NT2/D1 (cell line): ENCODE results near the gene RTL10.

ENCODE experiments used
- DNase-seq: peaks from one replicate; pipeline ENCODE4 v3.0.0-alpha.2; 2011; ENCODE audit warnings: low read depth, low spot score
- H3K27me3 ChIP-seq: 2 replicates; pipeline ENCODE4 v1.6.0; 2011; ENCODE audit warnings: mild to moderate bottlenecking; ENCODE audit not compliant: insufficient read length, insufficient read depth
- H3K36me3 ChIP-seq: 2 replicates; pipeline ENCODE4 v1.6.1; 2011; ENCODE audit warnings: mild to moderate bottlenecking, low read length, mixed read lengths; ENCODE audit not compliant: insufficient read depth, insufficient read length
- H3K4me1 ChIP-seq: 2 replicates; pipeline ENCODE4 v1.5.1; 2011; ENCODE audit not compliant: insufficient read depth, insufficient read length
- H3K4me3 ChIP-seq: 2 replicates; pipeline ENCODE4 v1.5.1; 2011; ENCODE audit warnings: low read depth; ENCODE audit not compliant: insufficient read length
- H3K9ac ChIP-seq: 2 replicates; pipeline ENCODE4 v1.6.0; 2011; ENCODE audit warnings: low read depth; ENCODE audit not compliant: insufficient read length
- H3K9me3 ChIP-seq: 2 replicates; pipeline ENCODE4 v1.5.1; 2011; ENCODE audit warnings: mild to moderate bottlenecking, low read length; ENCODE audit not compliant: insufficient read depth
- SUZ12 ChIP-seq: IDR thresholded peaks from 2 replicates; pipeline ENCODE4 v1.6.1; 2011; ENCODE audit not compliant: insufficient read length, insufficient read depth; ENCODE audit errors: extremely low read depth
- YY1 ChIP-seq: IDR thresholded peaks from 2 replicates; pipeline ENCODE4 v1.6.1; 2011; ENCODE audit not compliant: insufficient read length, insufficient read depth
- ZNF274 ChIP-seq: IDR thresholded peaks from 2 replicates; pipeline ENCODE4 v1.6.1; 2011; ENCODE audit warnings: mild to moderate bottlenecking, low read depth, low read length

The RTL10 gene

DNA sequence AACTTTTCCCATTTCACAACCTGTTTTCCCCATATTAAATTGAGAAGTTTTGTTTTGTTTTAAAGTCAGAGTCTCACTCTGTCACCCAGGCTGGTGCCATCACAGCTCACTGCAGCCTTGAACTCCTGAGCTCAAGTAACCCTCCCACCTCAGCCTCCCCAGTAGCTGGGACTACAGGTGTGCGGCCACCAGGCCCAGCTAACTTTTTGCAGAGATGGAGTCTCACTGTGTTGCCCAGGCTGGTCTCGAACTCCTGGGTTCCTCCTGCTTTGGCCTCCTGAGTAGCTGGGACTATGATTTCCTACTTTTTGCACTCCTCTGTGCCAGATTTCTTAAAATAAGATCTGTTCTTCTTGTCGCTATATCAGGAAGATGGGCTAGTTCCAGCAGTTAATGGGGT, 44.9 kb downstream of the RTL10 start:
- TF ChIP-seq SUZ12 (no peak), ZNF274 (no peak), YY1 (no peak)
- Histone ChIP-seq H3K9ac (no peak overlapping the region), H3K36me3 (peaks cover 26% of the 10 kb centered on the region), H3K4me3 (no peak overlapping the region), H3K9me3 (no peaks in the 10 kb centered on the region), H3K27me3 (no peaks in the 10 kb centered on the region), H3K4me1 (peaks cover 14% of the 10 kb centered on the region)
- DNase-seq, result no peak

DNA sequence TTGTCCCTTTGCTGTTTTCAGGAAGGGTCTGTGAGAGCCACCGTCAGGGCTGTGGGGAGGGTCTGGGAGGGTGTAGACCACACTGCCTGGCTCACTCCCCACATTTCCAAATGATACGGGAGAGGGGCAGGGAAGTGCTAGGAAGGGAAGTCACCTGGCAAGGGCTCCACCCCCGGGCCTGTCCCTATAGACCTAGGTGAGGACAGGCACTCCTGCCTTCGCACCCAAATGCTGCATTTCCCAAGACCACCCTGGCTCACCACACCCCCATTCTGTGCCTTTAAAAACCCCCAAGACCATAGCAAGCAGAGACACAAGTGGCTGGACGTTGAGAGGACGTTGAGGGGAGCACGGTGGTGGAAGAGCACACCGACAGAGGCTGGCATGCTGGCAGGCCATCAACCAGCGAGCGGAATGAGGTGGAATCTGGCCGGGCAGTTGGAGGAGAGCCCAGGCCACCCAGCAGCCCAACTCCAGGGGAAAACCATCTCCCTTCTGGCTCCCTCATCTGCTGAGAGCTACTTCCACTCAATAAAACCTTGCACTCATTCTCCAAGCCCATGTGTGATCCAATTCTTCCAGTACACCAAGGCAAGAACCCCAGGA, 45.7 kb downstream of the RTL10 start:
- H3K9me3 ChIP-seq, result no peaks in the 10 kb centered on the region
- peaks cover 14% of the 10 kb centered on the region for H3K4me1 ChIP-seq
- H3K4me3 ChIP-seq, result no peak overlapping the region
- H3K36me3 ChIP-seq, result peaks cover 20% of the 10 kb centered on the region
- H3K9ac ChIP-seq, result no peak overlapping the region
- no peak for TF ChIP-seq SUZ12
- no peak for TF ChIP-seq ZNF274
- no peak for TF ChIP-seq YY1
- DNase-seq, result no peak
- H3K27me3 ChIP-seq, result no peaks in the 10 kb centered on the region

DNA sequence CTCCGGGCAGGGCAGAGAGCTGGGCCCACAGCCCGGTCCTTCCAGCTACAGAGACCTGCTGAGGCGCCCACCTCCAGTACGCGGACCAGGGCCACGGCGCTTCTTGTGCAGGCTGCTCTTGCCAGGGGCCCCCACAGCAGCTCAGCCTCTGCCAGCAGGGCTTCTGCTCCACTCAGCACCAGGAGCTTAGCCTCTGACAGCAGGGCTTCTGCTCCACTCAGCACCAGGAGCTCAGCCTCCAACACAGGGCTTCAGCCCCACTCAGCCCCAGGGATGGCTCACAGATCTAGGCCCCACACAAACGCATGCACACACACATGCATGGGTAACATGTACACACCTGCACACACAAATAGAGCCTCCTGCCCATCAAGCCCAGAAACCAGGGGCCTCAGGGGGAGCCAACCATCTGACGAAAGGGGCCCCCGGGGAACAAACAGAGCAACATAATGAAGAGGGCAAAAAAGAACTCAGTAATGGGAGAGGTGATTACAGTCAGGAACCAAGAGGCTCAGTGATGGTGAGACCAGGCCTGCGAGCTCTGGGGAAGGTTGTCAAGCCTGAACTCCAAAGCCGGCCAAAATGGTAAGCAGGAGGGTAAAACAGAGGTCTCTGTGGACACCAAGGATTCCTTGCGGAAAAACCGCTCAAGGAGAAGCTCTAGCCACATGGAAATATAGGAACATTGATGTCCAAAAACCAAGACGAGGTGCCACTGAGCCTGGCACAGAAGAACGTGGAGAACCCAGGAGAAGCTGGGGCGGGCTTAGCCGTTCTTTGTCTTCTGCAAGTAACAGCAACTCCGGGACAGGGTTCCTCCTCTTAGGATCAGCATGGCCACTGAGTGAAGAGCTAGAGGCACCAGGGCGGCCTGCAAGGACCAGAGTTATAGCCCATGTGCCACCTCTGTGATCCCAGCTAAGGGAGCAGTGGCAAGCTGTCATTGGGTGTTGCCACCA, 46.5 kb downstream of the RTL10 start:
- TF ChIP-seq ZNF274 (no peak), YY1 (no peak), SUZ12 (no peak)
- Histone ChIP-seq H3K36me3 (peaks cover 25% of the 10 kb centered on the region), H3K9me3 (no peaks in the 10 kb centered on the region), H3K9ac (no peak overlapping the region), H3K4me1 (peaks cover 14% of the 10 kb centered on the region), H3K27me3 (no peaks in the 10 kb centered on the region), H3K4me3 (no peak overlapping the region)
- DNase-seq, result no peak

DNA sequence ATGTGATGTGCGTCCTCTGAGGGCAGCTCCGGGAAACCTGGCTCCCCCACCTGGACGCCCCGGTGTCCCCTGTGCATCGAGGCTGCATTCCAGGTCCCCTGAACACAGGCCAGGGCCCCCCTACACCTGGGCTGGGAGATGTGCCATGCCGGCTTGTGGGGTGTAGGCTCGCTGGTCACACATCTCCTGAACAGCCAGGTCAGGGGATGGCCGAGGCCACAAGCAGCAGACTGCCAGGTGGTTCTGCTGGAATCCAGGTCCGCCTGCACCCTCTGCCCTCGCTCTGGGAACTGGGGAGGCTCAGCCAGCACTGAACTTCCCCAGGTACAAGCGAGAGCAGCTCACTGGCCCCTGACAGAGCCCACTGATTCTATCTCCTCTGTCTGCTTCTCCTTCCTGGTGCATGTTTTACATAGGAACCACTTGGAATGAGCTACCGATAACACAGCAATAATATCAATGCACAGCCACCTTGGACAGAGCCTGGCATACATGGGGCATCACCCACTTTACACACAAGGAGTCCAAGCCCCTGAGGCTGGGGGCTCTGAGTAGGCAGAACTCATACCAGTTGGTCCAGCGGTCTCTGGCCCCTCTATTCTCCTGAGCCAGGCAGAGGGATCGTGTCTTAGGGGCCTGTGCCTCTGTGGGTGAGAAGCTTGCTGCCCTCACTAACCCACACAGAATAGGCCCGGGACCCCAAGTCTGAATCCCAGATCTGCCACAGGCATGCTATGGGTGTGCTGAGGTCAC, 47.3 kb downstream of the RTL10 start:
- H3K27me3 ChIP-seq, result no peaks in the 10 kb centered on the region
- H3K4me3 ChIP-seq, result no peak overlapping the region
- H3K9ac ChIP-seq, result no peak overlapping the region
- TF ChIP-seq SUZ12, result no peak
- TF ChIP-seq YY1, result no peak
- no peak for TF ChIP-seq ZNF274
- H3K9me3 ChIP-seq, result no peaks in the 10 kb centered on the region
- no peak for DNase-seq
- peaks cover 10% of the 10 kb centered on the region for H3K4me1 ChIP-seq
- H3K36me3 ChIP-seq, result peaks cover 23% of the 10 kb centered on the region

DNA sequence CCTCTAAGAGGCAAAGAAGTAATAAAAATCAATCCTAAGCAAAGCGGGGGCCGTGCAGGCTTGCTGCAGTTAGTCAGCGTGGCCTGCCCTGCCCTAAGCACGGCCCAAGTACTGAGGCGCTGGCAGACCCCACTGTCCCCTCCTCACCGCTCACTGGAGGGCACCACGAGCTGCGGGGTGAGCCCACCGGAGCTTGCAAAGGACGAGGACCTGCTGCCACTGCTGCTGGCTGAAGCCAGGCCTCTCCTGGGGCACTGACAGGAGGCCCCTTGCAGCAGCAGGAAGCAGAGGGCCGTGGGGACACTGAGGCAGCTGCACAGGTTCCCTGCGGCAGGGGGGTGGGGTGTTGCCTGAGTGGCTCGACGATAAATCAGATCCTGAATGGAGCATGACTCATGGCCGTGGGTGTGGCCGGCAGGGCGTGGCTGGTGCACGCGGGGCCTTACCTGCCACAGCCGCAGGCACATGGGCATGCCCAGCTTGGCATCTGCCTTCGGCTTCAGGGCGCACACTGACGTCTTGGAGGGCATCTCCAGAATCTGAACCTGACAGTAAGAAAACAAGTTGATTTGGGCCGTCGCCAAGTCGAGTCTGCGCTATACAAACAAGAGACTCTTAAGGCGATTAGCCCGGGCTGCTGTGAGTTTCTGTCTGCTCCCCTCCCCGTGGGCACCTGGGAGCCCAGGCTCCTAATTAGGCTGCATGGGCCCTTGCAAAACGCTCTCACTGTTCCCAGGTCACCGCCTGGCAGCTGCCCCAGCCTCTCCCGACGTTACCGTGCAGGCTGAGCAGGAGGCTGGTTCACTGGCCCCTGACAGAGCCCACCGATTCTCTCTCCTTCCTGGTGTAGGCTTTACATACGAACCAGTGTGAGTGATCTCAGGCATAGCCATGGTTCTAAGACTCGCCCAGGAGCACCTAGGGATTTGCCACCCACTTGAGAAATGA, 48.2 kb downstream of the RTL10 start:
- H3K4me3 ChIP-seq, result no peak overlapping the region
- TF ChIP-seq SUZ12 (no peak), ZNF274 (no peak), YY1 (no peak)
- H3K27me3 ChIP-seq, result no peaks in the 10 kb centered on the region
- H3K36me3 ChIP-seq, result peaks cover 19% of the 10 kb centered on the region
- no peak for DNase-seq
- peaks cover 7% of the 10 kb centered on the region for H3K4me1 ChIP-seq
- H3K9me3 ChIP-seq, result no peaks in the 10 kb centered on the region
- no peak overlapping the region for H3K9ac ChIP-seq

DNA sequence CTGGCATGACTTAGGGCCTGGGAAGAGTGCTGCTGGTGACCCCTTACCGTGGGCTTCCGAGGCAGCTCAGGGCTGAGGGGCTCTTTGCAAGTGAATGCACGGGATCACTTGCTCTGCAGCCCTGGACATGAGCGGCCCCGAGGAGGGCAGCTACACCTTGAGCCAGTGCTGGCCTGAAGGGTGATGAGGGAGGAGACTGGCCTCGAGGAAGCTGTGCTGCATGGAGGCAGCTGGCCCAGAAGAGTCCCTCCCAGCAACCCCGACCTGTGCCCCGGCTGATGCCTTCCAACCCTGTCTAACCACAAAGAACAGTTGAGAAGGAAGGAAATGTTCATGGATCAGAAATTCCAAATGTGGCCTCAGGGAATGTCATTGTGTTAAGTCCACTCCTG, 48.9 kb downstream of the RTL10 start:
- H3K9ac ChIP-seq, result no peak overlapping the region
- no peak for DNase-seq
- no peaks in the 10 kb centered on the region for H3K27me3 ChIP-seq
- no peaks in the 10 kb centered on the region for H3K9me3 ChIP-seq
- peaks cover 23% of the 10 kb centered on the region for H3K36me3 ChIP-seq
- peaks cover 6% of the 10 kb centered on the region for H3K4me1 ChIP-seq
- H3K4me3 ChIP-seq, result no peak overlapping the region
- TF ChIP-seq ZNF274 (no peak), SUZ12 (no peak), YY1 (no peak)
